Vagina (tissue), 2 donors: ENCODE results near the gene TAX1BP3.

Experiments
- POLR2A ChIP-seq, 2 donors: fragments of 450-650 bp; IDR thresholded peaks; one replicate each; pipeline ENCODE4 v1.6.1; 2017; ENCODE audit warnings: antibody characterized with exemption in 2 of 2, mild to moderate bottlenecking in 2 of 2, moderate library complexity in 2 of 2
- POLR2AphosphoS5 ChIP-seq, 2 donors: sonication (generic); formaldehyde crosslinking; IDR thresholded peaks; one replicate each; pipeline ENCODE4 v1.9.0; 2017; ENCODE audit warnings: antibody characterized with exemption in 2 of 2, mild to moderate bottlenecking in 2 of 2, low read depth in 1 of 2; ENCODE audit not compliant: insufficient read depth in 1 of 2
- TF ChIP-seq, protein P1 (sequence below), 3 experiments: fragments of 450-650 bp in 2 of 3; fragments of 200-600 bp in 1 of 3; sonication (generic) in 1 of 3; IDR thresholded peaks; one replicate each; pipeline ENCODE4 v1.5.1; 2017 to 2019; ENCODE audit warnings: antibody characterized with exemption in 3 of 3, mild to moderate bottlenecking in 2 of 3, moderate library complexity in 2 of 3

DNA sequence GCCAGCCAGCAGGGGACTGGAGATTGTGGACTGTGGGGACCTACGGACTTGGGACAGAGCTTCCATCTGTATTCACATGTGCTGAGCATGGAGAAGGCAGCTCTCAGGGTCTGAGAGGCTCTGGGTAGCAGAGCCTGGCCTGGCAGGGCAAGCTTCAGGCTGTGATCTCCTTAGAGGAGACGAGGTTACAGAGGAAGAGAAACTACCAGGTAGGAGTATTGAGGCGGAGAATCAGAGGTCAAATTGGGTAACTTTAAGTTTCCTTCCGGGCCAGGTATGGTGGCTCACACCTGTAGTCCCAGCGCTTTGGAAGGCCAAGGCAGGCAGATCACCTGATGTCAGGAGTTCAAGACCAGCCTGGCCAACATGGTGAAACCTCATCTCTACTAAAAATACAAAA lies 23.1 kb downstream of the TAX1BP3 start:
- TF ChIP-seq, protein P1, sequence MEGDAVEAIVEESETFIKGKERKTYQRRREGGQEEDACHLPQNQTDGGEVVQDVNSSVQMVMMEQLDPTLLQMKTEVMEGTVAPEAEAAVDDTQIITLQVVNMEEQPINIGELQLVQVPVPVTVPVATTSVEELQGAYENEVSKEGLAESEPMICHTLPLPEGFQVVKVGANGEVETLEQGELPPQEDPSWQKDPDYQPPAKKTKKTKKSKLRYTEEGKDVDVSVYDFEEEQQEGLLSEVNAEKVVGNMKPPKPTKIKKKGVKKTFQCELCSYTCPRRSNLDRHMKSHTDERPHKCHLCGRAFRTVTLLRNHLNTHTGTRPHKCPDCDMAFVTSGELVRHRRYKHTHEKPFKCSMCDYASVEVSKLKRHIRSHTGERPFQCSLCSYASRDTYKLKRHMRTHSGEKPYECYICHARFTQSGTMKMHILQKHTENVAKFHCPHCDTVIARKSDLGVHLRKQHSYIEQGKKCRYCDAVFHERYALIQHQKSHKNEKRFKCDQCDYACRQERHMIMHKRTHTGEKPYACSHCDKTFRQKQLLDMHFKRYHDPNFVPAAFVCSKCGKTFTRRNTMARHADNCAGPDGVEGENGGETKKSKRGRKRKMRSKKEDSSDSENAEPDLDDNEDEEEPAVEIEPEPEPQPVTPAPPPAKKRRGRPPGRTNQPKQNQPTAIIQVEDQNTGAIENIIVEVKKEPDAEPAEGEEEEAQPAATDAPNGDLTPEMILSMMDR (IDR thresholded peaks at IDR 0.05): no peak
- TF ChIP-seq POLR2A (IDR thresholded peaks at IDR 0.05): no peak
- TF ChIP-seq POLR2AphosphoS5 (IDR thresholded peaks at IDR 0.05; ENCODE audit: insufficient read depth in 1 of 2, low read depth in 1 of 2): no peak
